Glomerular endothelial cell (primary cell): ENCODE data around the gene TRMT11. TPM values are rescaled to one million over a fixed set of nuclear protein-coding genes. Genes with fewer than 3 reads are reported as not detected.
"Not testable (repeated sequence)": the region's sequence is repeated elsewhere in the genome, so short reads cannot be mapped to it uniquely, and the experiment has no call there.

Source experiments
- DNase-seq: peaks from one replicate; pipeline ENCODE4 v3.0.0-alpha.2; 2011; ENCODE audit warnings: low read depth, low spot score; ENCODE audit errors: extremely low read depth
- total RNA-seq: library from RNA; depleted of rRNA; stranded (reverse); fragments of >200 nt; gene quantifications from 2 replicates; pipeline ENCODE4 v1.2.3, GENCODE V29; 2015

Gene TRMT11
- total RNA-seq, 1 donor from 2014 or later: 10.3 TPM

- peak; percentile 14 for DNase-seq
Observed at GRCh38 chr6:126040826-126041225, 54.5 kb downstream of the TRMT11 start.

- no peak for DNase-seq
Observed at GRCh38 chr6:126041516-126041915, 55.2 kb downstream of the TRMT11 start.

GRCh38 chr6:126042001-126042419 is 55.7 kb downstream of the TRMT11 start:
- DNase-seq: no peak

GRCh38 chr6:126047648-126048047 is 61.3 kb downstream of the TRMT11 start:
- DNase-seq: no peak

GRCh38 chr6:126048635-126049034 is 62.3 kb downstream of the TRMT11 start:
- no peak for DNase-seq

- DNase-seq: no peak
Observed at GRCh38 chr6:126050795-126051194, 64.5 kb downstream of the TRMT11 start.

GRCh38 chr6:126051791-126052190 is 65.5 kb downstream of the TRMT11 start:
- no peak for DNase-seq

- no peak for DNase-seq
Observed at GRCh38 chr6:126052485-126052884, 66.1 kb downstream of the TRMT11 start.

- no peak for DNase-seq
Observed at GRCh38 chr6:126054258-126054702, 67.9 kb downstream of the TRMT11 start.

- no peak for DNase-seq
Observed at GRCh38 chr6:126054802-126055201, 68.5 kb downstream of the TRMT11 start.

- DNase-seq: no peak
Observed at GRCh38 chr6:126055449-126055848, 69.1 kb downstream of the TRMT11 start.

GRCh38 chr6:126056355-126057004 is 70.1 kb downstream of the TRMT11 start:
- DNase-seq: no peak

GRCh38 chr6:126058085-126058484 is 71.7 kb downstream of the TRMT11 start:
- not testable (repeated sequence) for DNase-seq

GRCh38 chr6:126060400-126060799 is 74.1 kb downstream of the TRMT11 start:
- DNase-seq: no peak

- no peak for DNase-seq
Observed at GRCh38 chr6:126063512-126064146, 77.3 kb downstream of the TRMT11 start.

- no peak for DNase-seq
Observed at GRCh38 chr6:126064257-126064747, 78.0 kb downstream of the TRMT11 start.

GRCh38 chr6:126064748-126065401 is 78.5 kb downstream of the TRMT11 start:
- no peak for DNase-seq

GRCh38 chr6:126066053-126067048 is 80.0 kb downstream of the TRMT11 start:
- no peak for DNase-seq

- no peak for DNase-seq
Observed at GRCh38 chr6:126067073-126067472, 80.7 kb downstream of the TRMT11 start.

GRCh38 chr6:126069449-126069848 is 83.1 kb downstream of the TRMT11 start:
- DNase-seq: no peak
